Ishikawa (cell line): ENCODE results near the gene HOXB1.

Experiments
- CEBPB ChIP-seq: IDR thresholded peaks from 2 replicates; pipeline ENCODE4 v1.6.1; 2012
- EGR1 ChIP-seq: IDR thresholded peaks from 2 replicates; pipeline ENCODE4 v1.6.1; 2012
- EP300 ChIP-seq: IDR thresholded peaks from 2 replicates; pipeline ENCODE4 v1.6.1; 2012; ENCODE audit warnings: borderline replicate concordance
- FOXM1 ChIP-seq: IDR thresholded peaks from 2 replicates; pipeline ENCODE4 v1.6.1; 2012; ENCODE audit warnings: low read depth, borderline replicate concordance
- MAX ChIP-seq: IDR thresholded peaks from 2 replicates; pipeline ENCODE4 v1.6.1; 2012
- RAD21 ChIP-seq: IDR thresholded peaks from 2 replicates; pipeline ENCODE4 v1.6.1; 2012; ENCODE audit warnings: low read depth
- TAF1 ChIP-seq: IDR thresholded peaks from 2 replicates; pipeline ENCODE4 v1.6.1; 2012; ENCODE audit warnings: low read depth, mild to moderate bottlenecking
- TEAD4 ChIP-seq: IDR thresholded peaks from 2 replicates; pipeline ENCODE4 v1.6.1; 2012
- YY1 ChIP-seq: IDR thresholded peaks from 2 replicates; pipeline ENCODE4 v1.6.1; 2012; ENCODE audit warnings: low read depth
- ZBTB7A ChIP-seq: IDR thresholded peaks from 2 replicates; pipeline ENCODE4 v1.6.1; 2012; ENCODE audit warnings: low read depth
- TF ChIP-seq, protein P1 (sequence below): IDR thresholded peaks from 2 replicates; pipeline ENCODE4 v1.6.1; 2012; ENCODE audit warnings: low read depth, mild to moderate bottlenecking

GRCh38 chr17:48520631-48521079 lies 10.2 kb downstream of the HOXB1 start:
- TF ChIP-seq RAD21 (no peak), TEAD4 (no peak), TAF1 (no peak), ZBTB7A (no peak), EP300 (no peak), CEBPB (no peak), YY1 (no peak), MAX (no peak), FOXM1 (no peak), EGR1 (no peak)
- TF ChIP-seq, protein P1, sequence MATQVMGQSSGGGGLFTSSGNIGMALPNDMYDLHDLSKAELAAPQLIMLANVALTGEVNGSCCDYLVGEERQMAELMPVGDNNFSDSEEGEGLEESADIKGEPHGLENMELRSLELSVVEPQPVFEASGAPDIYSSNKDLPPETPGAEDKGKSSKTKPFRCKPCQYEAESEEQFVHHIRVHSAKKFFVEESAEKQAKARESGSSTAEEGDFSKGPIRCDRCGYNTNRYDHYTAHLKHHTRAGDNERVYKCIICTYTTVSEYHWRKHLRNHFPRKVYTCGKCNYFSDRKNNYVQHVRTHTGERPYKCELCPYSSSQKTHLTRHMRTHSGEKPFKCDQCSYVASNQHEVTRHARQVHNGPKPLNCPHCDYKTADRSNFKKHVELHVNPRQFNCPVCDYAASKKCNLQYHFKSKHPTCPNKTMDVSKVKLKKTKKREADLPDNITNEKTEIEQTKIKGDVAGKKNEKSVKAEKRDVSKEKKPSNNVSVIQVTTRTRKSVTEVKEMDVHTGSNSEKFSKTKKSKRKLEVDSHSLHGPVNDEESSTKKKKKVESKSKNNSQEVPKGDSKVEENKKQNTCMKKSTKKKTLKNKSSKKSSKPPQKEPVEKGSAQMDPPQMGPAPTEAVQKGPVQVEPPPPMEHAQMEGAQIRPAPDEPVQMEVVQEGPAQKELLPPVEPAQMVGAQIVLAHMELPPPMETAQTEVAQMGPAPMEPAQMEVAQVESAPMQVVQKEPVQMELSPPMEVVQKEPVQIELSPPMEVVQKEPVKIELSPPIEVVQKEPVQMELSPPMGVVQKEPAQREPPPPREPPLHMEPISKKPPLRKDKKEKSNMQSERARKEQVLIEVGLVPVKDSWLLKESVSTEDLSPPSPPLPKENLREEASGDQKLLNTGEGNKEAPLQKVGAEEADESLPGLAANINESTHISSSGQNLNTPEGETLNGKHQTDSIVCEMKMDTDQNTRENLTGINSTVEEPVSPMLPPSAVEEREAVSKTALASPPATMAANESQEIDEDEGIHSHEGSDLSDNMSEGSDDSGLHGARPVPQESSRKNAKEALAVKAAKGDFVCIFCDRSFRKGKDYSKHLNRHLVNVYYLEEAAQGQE = no peak
